Measurements from ENCODE around the gene PDZD8. TPM values are rescaled to one million over a fixed set of nuclear protein-coding genes. Genes with fewer than 3 reads are reported as not detected.
"Not testable (repeated sequence)": the region's sequence is repeated elsewhere in the genome, so short reads cannot be mapped to it uniquely, and the experiment has no call there.

PDZD8 gene
- total RNA-seq, 5 donors from 2014 or later (not counting 1 experiment from before 2014, with no cell fraction given): 12.8 to 20.8 (median 19.4) TPM

- no peaks in the 10 kb centered on the region for H3K27me3 ChIP-seq (replicated peaks in 1 of 2; ENCODE audit: control insufficient read depth in 2 of 2, extremely low read depth in 1 of 2, insufficient read depth in 2 of 2, low read length in 1 of 2)
- H3K36me3 ChIP-seq (ENCODE audit: control insufficient read depth in 2 of 2, extremely low read depth in 1 of 2, insufficient read depth in 1 of 2, low read length in 1 of 2): no peaks in the 10 kb centered on the region
- H3K4me1 ChIP-seq (ENCODE audit: control insufficient read depth in 1 of 2, extremely low read depth in 1 of 2, insufficient read depth in 2 of 2, low read length in 2 of 2): no peaks in the 10 kb centered on the region
- H3K36me3 Mint-ChIP-seq: peaks cover 51% of the 10 kb centered on the region
- H3K4me3 Mint-ChIP-seq: no peak overlapping the region
- no peak overlapping the region for H3K27ac ChIP-seq (ENCODE audit: low read length)
- ChIA-PET CTCF (interaction anchor here in 1 of 2 donors (1.8 kb wide), 1 partner anchor 24 kb away, joined by 5 read pairs; no protein-coding TSS in a partner anchor), POLR2A (interaction anchor here in 1 of 2 donors (0.6 kb wide), 1 partner anchor 70 kb away, joined by 3 read pairs; no protein-coding TSS in a partner anchor)
- H3K27ac Mint-ChIP-seq: no peak overlapping the region
- peaks cover 3 to 14% (median 5%) of the 10 kb centered on the region in 3 donors for H3K9me3 Mint-ChIP-seq
- DNase-seq: no peak
- ATAC-seq (replicated peaks in 1 of 4): no peak
- H3K9me3 ChIP-seq: peaks cover 3% of the 10 kb centered on the region
- H3K4me3 ChIP-seq (ENCODE audit: control insufficient read depth in 1 of 2, extremely low read depth in 1 of 2, low read length in 1 of 2): no peak overlapping the region
- H3K27me3 Mint-ChIP-seq: no peaks in the 10 kb centered on the region
- H3K4me1 Mint-ChIP-seq: peaks cover 6 to 12% (median 6%) of the 10 kb centered on the region in 3 donors
Observed at GRCh38 chr10:117299435-117299834, 75.8 kb downstream of the PDZD8 start.

DNA sequence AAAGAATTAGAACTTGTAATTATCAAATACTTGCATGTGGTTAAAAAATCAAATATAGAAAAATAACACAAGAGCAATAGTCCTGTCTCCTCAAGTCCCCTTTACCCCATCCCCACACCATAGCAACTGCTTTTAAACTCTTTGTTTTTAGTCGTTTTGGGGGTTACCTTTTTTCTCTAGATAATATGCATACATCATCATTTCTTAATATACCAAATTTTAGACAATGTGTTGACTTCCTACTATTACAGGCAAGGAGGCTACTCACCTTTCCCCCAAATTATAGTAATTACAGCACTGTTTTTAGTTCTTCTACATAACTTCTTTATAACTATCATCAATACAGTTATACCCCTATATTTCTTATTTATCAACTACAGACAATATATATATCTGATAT is 77.0 kb downstream of the PDZD8 start:
- DNase-seq: no peak
- Histone ChIP-seq H3K4me1 (ENCODE audit: control insufficient read depth in 1 of 2, extremely low read depth in 1 of 2, insufficient read depth in 2 of 2, low read length in 2 of 2) (no peaks in the 10 kb centered on the region), H3K4me3 (ENCODE audit: control insufficient read depth in 1 of 2, extremely low read depth in 1 of 2, low read length in 1 of 2) (no peak overlapping the region), H3K27me3 (replicated peaks in 1 of 2; ENCODE audit: control insufficient read depth in 2 of 2, extremely low read depth in 1 of 2, insufficient read depth in 2 of 2, low read length in 1 of 2) (no peaks in the 10 kb centered on the region), H3K27ac (ENCODE audit: low read length) (no peak overlapping the region), H3K36me3 (ENCODE audit: control insufficient read depth in 2 of 2, extremely low read depth in 1 of 2, insufficient read depth in 1 of 2, low read length in 1 of 2) (no peaks in the 10 kb centered on the region), H3K9me3 (peaks cover 3% of the 10 kb centered on the region)
- Mint-ChIP-seq H3K4me3 (no peak overlapping the region), H3K4me1 (peaks cover 8 to 17% (median 16%) of the 10 kb centered on the region in 3 donors), H3K36me3 (peaks cover 44% of the 10 kb centered on the region), H3K9me3 (peaks cover 3 to 13% (median 5%) of the 10 kb centered on the region in 3 donors), H3K27ac (no peak overlapping the region), H3K27me3 (no peaks in the 10 kb centered on the region)
- POLR2A ChIA-PET: interaction anchor here in 1 of 2 donors (0.5 kb wide), 1 partner anchor 127 kb away, joined by 4 read pairs; no protein-coding TSS in a partner anchor
- WGBS (ENCODE audit: insufficient coverage): 88% methylated on average over 1 of the region's 1 CpG
- ATAC-seq (replicated peaks in 1 of 4): no peak
- CTCF ChIA-PET: interaction anchor here (0.6 to 1.8 kb wide), 2 partner anchors 25 to 236 kb away, joined by 3 to 5 read pairs; no protein-coding TSS in a partner anchor

- H3K9me3 Mint-ChIP-seq: peaks cover 0 to 2% (median 1%) of the 10 kb centered on the region in 3 donors
- Histone ChIP-seq H3K4me1 (ENCODE audit: control insufficient read depth in 1 of 2, extremely low read depth in 1 of 2, insufficient read depth in 2 of 2, low read length in 2 of 2) (no peaks in the 10 kb centered on the region), H3K36me3 (ENCODE audit: control insufficient read depth in 2 of 2, extremely low read depth in 1 of 2, insufficient read depth in 1 of 2, low read length in 1 of 2) (peaks cover 0 to 2% of the 10 kb centered on the region in 2 donors), H3K9me3 (peaks cover under 1% of the 10 kb centered on the region), H3K27me3 (replicated peaks in 1 of 2; ENCODE audit: control insufficient read depth in 2 of 2, extremely low read depth in 1 of 2, insufficient read depth in 2 of 2, low read length in 1 of 2) (no peaks in the 10 kb centered on the region), H3K4me3 (ENCODE audit: control insufficient read depth in 1 of 2, extremely low read depth in 1 of 2, low read length in 1 of 2) (no peak overlapping the region), H3K27ac (ENCODE audit: low read length) (no peak overlapping the region)
- POLR2A ChIA-PET: no interaction called here
- no peaks in the 10 kb centered on the region for H3K27me3 Mint-ChIP-seq
- no peak overlapping the region for H3K4me3 Mint-ChIP-seq
- H3K4me1 Mint-ChIP-seq: peaks cover 8 to 17% (median 16%) of the 10 kb centered on the region in 3 donors
- DNase-seq: no peak
- H3K36me3 Mint-ChIP-seq: peaks cover 30% of the 10 kb centered on the region
- H3K27ac Mint-ChIP-seq: no peak overlapping the region
- ATAC-seq (replicated peaks in 1 of 4): no peak
- WGBS (ENCODE audit: insufficient coverage): no CpG with 5 or more reads among the region's 2 CpGs
- CTCF ChIA-PET: no interaction called here
Observed at GRCh38 chr10:117294735-117295134, 80.5 kb downstream of the PDZD8 start.

DNA sequence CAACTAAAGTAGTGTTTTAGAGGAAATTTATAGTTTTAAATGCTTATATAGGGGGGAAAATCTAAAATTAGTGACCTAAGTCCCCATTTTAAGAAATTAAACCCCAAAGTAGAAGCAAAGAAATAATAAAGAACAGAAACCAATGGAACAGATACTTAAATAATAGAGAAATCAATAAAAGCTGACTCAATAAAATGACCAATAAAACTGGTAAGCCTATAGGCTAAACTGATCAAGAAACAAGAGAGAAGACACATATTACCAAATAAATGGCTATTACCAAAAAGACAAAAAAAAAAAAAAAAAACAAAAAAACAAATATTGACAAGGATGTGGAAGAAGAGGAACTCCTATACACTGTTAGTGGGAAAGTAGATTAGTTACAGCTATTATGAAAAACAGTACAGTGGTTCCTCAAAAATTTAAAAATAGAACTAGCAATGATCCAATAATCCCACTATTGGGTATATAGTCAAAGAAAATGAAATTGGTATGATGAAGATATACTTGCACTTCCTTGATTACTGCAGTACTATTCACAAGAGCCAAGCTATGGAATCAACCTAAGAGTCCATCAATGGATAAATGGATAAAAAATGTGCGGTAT is 81.1 kb downstream of the PDZD8 start:
- Histone ChIP-seq H3K27me3 (replicated peaks in 1 of 2; ENCODE audit: control insufficient read depth in 2 of 2, extremely low read depth in 1 of 2, insufficient read depth in 2 of 2, low read length in 1 of 2) (no peaks in the 10 kb centered on the region), H3K9me3 (no peaks in the 10 kb centered on the region), H3K4me3 (ENCODE audit: control insufficient read depth in 1 of 2, extremely low read depth in 1 of 2, low read length in 1 of 2) (no peak overlapping the region), H3K27ac (ENCODE audit: low read length) (no peak overlapping the region), H3K4me1 (ENCODE audit: control insufficient read depth in 1 of 2, extremely low read depth in 1 of 2, insufficient read depth in 2 of 2, low read length in 2 of 2) (no peaks in the 10 kb centered on the region), H3K36me3 (ENCODE audit: control insufficient read depth in 2 of 2, extremely low read depth in 1 of 2, insufficient read depth in 1 of 2, low read length in 1 of 2) (peaks cover 0 to 8% of the 10 kb centered on the region in 2 donors)
- Mint-ChIP-seq H3K27me3 (no peaks in the 10 kb centered on the region), H3K9me3 (no peaks in the 10 kb centered on the region), H3K36me3 (peaks cover 30% of the 10 kb centered on the region), H3K4me1 (peaks cover 8 to 17% (median 16%) of the 10 kb centered on the region in 3 donors), H3K27ac (no peak overlapping the region), H3K4me3 (no peak overlapping the region)
- DNase-seq: no peak
- WGBS (ENCODE audit: insufficient coverage): no CpG with 5 or more reads among the region's 1 CpG
- CTCF ChIA-PET: no interaction called here
- no peak for ATAC-seq (replicated peaks in 1 of 4)
- POLR2A ChIA-PET: no interaction called here

DNA sequence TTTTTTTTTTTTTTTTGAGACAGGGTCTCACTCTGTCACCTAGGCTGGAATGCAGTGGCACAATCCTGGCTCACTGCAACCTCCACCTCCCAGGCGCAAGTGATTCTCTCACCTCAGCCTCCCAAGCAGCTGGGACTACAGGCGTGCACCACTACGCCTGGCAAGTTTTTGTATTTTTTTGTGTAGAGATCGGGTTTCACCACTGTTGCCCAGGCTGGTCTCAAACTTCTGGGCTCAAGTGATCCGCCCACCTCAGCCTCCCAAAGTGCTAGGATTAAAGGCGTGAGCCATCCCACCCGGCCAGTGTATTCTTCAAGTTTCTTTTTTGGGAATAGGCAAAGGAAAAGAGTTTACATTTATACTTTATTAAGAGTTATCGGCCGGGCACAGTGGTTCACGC is 84.4 kb downstream of the PDZD8 start:
- H3K27me3 Mint-ChIP-seq; H3K27ac ChIP-seq (ENCODE audit: low read length); ATAC-seq (replicated peaks in 1 of 4); DNase-seq; H3K4me3 Mint-ChIP-seq; CTCF ChIA-PET; H3K4me3 ChIP-seq (ENCODE audit: control insufficient read depth in 1 of 2, extremely low read depth in 1 of 2, low read length in 1 of 2); H3K27me3 ChIP-seq (replicated peaks in 1 of 2; ENCODE audit: control insufficient read depth in 2 of 2, extremely low read depth in 1 of 2, insufficient read depth in 2 of 2, low read length in 1 of 2); POLR2A ChIA-PET; H3K4me1 ChIP-seq (ENCODE audit: control insufficient read depth in 1 of 2, extremely low read depth in 1 of 2, insufficient read depth in 2 of 2, low read length in 2 of 2); H3K27ac Mint-ChIP-seq; H3K9me3 ChIP-seq; H3K9me3 Mint-ChIP-seq: not testable (repeated sequence)
- Mint-ChIP-seq H3K36me3 (peaks cover 20% of the 10 kb centered on the region), H3K4me1 (peaks cover 4 to 17% (median 9%) of the 10 kb centered on the region in 3 donors)
- H3K36me3 ChIP-seq (ENCODE audit: control insufficient read depth in 2 of 2, extremely low read depth in 1 of 2, insufficient read depth in 1 of 2, low read length in 1 of 2): peaks cover 0 to 16% of the 10 kb centered on the region in 2 donors
- WGBS (ENCODE audit: insufficient coverage): 96% methylated on average over 4 of the region's 10 CpGs

DNA sequence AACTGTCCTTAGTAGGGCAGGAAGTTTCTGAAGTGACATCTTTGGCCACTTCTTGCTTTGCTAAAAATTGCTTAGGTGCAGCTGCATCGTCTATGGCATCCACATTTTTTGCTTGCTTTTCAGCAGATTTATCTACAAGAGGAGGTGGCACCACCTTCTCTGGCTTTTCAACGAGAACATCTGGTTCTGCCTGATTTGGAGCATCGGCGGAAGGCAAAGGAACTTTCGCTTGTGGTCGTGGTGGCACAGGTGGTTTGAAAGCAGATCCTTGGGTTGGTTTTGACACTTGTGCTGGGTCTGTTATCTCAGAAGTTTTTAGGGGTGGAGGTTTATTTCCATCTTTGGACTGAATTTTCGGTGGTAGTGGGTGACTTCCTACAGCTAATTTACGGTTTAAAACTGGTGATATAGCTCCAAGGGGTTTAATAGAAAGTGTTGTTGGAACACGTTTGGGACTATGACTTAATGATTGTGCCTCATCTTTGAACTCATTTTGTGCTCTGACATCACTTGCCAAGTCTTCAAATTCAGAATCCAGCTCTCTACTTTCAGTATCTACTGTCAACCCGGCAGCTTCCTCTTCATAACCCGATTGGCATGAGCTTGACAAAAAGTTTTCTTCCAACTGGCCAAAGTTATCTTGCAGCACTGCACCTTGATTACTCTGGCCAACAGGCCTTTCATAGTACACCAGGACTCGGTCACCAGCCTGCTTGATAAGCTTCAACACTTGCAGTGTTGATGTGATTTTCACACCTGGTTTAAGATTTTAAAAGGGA is 90.3 kb downstream of the PDZD8 start:
- DNase-seq (no peak), ATAC-seq (replicated peaks in 1 of 4) (no peak)
- ChIA-PET POLR2A (no interaction called here), CTCF (no interaction called here)
- Mint-ChIP-seq H3K36me3 (peaks cover 33% of the 10 kb centered on the region), H3K27ac (peak overlapping the region in 1 of 2 donors; percentile 25), H3K9me3 (no peaks in the 10 kb centered on the region), H3K4me3 (no peak overlapping the region), H3K27me3 (no peaks in the 10 kb centered on the region), H3K4me1 (peaks cover 0 to 3% (median 0%) of the 10 kb centered on the region in 3 donors)
- peaks cover 0 to 10% of the 10 kb centered on the region in 2 experiments for H3K4me1 ChIP-seq (ENCODE audit: control insufficient read depth in 1 of 2, extremely low read depth in 1 of 2, insufficient read depth in 2 of 2, low read length in 2 of 2)
- H3K36me3 ChIP-seq (ENCODE audit: control insufficient read depth in 2 of 2, extremely low read depth in 1 of 2, insufficient read depth in 1 of 2, low read length in 1 of 2): peaks cover 0 to 31% of the 10 kb centered on the region in 2 donors
- 42% methylated on average over 8 of the region's 12 CpGs for WGBS (ENCODE audit: insufficient coverage)
- no peak overlapping the region for H3K27ac ChIP-seq (ENCODE audit: low read length)
- no peaks in the 10 kb centered on the region for H3K9me3 ChIP-seq
- H3K27me3 ChIP-seq (replicated peaks in 1 of 2; ENCODE audit: control insufficient read depth in 2 of 2, extremely low read depth in 1 of 2, insufficient read depth in 2 of 2, low read length in 1 of 2): no peaks in the 10 kb centered on the region
- no peak overlapping the region for H3K4me3 ChIP-seq (ENCODE audit: control insufficient read depth in 1 of 2, extremely low read depth in 1 of 2, low read length in 1 of 2)

Measured in T-cell (primary cell).